Esophagus (tissue), 2 donors: ENCODE results near the gene RTP5. TPM values are rescaled to one million over a fixed set of nuclear protein-coding genes. Genes with fewer than 3 reads are reported as not detected.
A peak's percentile ranks its signal among the peaks of the same experiment; 100 is the strongest.

Source experiments
- H3K27ac ChIP-seq, 2 donors: one replicate each; pipeline ENCODE4 v1.5.1; 2013; ENCODE audit warnings: low read depth in 2 of 2, mild to moderate bottlenecking in 2 of 2, inconsistent platforms in 1 of 2, low read length in 1 of 2, moderate library complexity in 1 of 2
- H3K27me3 ChIP-seq, 2 donors: one replicate each; pipeline ENCODE4 v1.6.1; 2013; ENCODE audit warnings: low read length in 2 of 2, control low read depth in 1 of 2, mild to moderate bottlenecking in 1 of 2; ENCODE audit not compliant: insufficient read depth in 2 of 2, control insufficient read depth in 1 of 2
- H3K36me3 ChIP-seq, 2 donors: one replicate each; pipeline ENCODE4 v1.6.1; 2013; ENCODE audit warnings: low read length in 1 of 2; ENCODE audit not compliant: control insufficient read depth in 2 of 2, insufficient read depth in 2 of 2
- H3K4me1 ChIP-seq, 2 donors: one replicate each; pipeline ENCODE4 v1.6.1; 2013; ENCODE audit warnings: low read length in 1 of 2; ENCODE audit not compliant: control insufficient read depth in 2 of 2, insufficient read depth in 2 of 2
- H3K4me3 ChIP-seq, 2 donors: one replicate each; pipeline ENCODE4 v1.5.1; 2013; ENCODE audit warnings: low read length in 2 of 2, mild to moderate bottlenecking in 2 of 2, low read depth in 1 of 2, moderate library complexity in 1 of 2
- H3K9me3 ChIP-seq, 2 donors: one replicate each; pipeline ENCODE4 v1.6.1; 2013; ENCODE audit warnings: mild to moderate bottlenecking in 2 of 2, low read depth in 1 of 2, low read length in 1 of 2, moderate library complexity in 1 of 2; ENCODE audit not compliant: control insufficient read depth in 2 of 2, insufficient read depth in 1 of 2
- WGBS, 2 donors: extraction: QIAGEN DNeasy Blood & Tissue Kit; methylation state at CpG; one replicate each; pipeline ENCODE4 v1.1.7; 2013; 5-methylcytosine and 5-hydroxymethylcytosine counted together
- polyA plus RNA-seq, 2 donors: library from polyadenylated mRNA; stranded (reverse); fragments of 200-250 nt; gene quantifications; one replicate each; pipeline ENCODE4 v1.2.3, GENCODE V29; 2013
- donor health status: healthy with polysubstance abuse.
- donor health status: Bipolar disorder and iron deficiency.

Gene RTP5
- polyA plus RNA-seq, 2 donors, result 0.06 to 0.28 TPM

- 91 to 92% methylated on average over 24 to 26 of the region's 26 CpGs for WGBS, 2 donors
- Histone ChIP-seq H3K4me1 (no peaks in the 10 kb centered on the region), H3K27ac (no peak overlapping the region), H3K27me3 (no peaks in the 10 kb centered on the region), H3K9me3 (no peaks in the 10 kb centered on the region), H3K36me3 (no peaks in the 10 kb centered on the region), H3K4me3 (no peak overlapping the region)
Measured at GRCh38 chr2:241851325-241852115, 18.0 kb upstream of the RTP5 start.

GRCh38 chr2:241852116-241852980 lies 17.2 kb upstream of the RTP5 start:
- no peaks in the 10 kb centered on the region for H3K9me3 ChIP-seq
- 90 to 93% methylated on average over 39 of the region's 39 CpGs for WGBS, 2 donors
- no peaks in the 10 kb centered on the region for H3K4me1 ChIP-seq
- no peaks in the 10 kb centered on the region for H3K36me3 ChIP-seq
- H3K4me3 ChIP-seq, result no peak overlapping the region
- no peak overlapping the region for H3K27ac ChIP-seq
- H3K27me3 ChIP-seq, result no peaks in the 10 kb centered on the region

- H3K9me3 ChIP-seq, result no peaks in the 10 kb centered on the region
- WGBS, 2 donors, result 85 to 89% methylated on average over 8 to 10 of the region's 10 CpGs
- H3K27ac ChIP-seq, result no peak overlapping the region
- no peaks in the 10 kb centered on the region for H3K36me3 ChIP-seq
- H3K4me1 ChIP-seq, result no peaks in the 10 kb centered on the region
- H3K4me3 ChIP-seq, result no peak overlapping the region
- H3K27me3 ChIP-seq, result no peaks in the 10 kb centered on the region
Measured at GRCh38 chr2:241852981-241853631, 16.4 kb upstream of the RTP5 start.

GRCh38 chr2:241853651-241854341 lies 15.7 kb upstream of the RTP5 start:
- 80 to 81% methylated on average over 27 of the region's 27 CpGs for WGBS, 2 donors
- Histone ChIP-seq H3K4me1 (no peaks in the 10 kb centered on the region), H3K9me3 (no peaks in the 10 kb centered on the region), H3K4me3 (no peak overlapping the region), H3K36me3 (no peaks in the 10 kb centered on the region), H3K27ac (no peak overlapping the region), H3K27me3 (no peaks in the 10 kb centered on the region)

DNA sequence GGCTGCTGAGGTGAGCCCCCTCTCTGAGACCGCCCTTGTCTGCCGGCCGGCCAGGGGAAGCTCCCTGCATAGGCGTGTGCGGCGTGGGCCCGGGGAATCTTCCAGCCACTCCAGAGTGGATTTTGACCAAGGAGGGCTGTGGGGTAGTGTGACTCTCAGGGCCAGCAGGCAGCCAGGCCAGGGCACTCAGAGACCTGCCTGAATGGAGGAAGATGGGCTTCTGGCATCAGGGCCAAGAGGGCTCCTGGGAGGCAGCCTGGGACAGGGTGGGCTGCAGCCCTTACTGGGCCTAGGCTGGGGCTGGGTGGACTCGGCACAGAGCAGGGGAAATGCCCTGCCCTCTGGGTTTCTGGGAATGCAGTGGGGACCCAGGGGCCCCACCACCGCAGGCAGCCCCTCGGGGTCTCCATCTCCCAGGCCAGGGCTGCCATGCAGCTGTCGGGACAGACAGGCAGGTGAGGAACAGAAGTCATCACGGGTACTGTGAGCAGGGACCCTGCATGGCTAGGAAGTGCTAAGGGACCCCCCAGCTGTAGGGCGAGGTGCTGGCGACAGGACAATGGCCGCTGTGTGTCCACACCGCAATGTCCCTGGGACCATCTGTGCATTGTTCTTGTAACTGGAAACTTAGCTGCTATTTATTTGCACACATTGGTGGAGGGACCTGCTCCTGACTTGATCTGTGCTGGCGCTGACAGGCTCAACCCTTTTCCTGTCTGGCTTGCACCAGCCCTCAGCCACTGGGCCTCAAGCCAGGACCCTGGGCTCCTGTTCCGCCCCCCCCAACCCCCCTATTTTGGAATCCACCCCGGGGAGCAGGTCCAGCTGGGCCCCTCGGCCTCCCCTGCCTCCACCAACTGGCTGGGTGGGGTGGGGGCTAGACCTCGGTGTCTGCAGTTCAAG lies 14.9 kb upstream of the RTP5 start:
- no peak overlapping the region for H3K27ac ChIP-seq

DNA sequence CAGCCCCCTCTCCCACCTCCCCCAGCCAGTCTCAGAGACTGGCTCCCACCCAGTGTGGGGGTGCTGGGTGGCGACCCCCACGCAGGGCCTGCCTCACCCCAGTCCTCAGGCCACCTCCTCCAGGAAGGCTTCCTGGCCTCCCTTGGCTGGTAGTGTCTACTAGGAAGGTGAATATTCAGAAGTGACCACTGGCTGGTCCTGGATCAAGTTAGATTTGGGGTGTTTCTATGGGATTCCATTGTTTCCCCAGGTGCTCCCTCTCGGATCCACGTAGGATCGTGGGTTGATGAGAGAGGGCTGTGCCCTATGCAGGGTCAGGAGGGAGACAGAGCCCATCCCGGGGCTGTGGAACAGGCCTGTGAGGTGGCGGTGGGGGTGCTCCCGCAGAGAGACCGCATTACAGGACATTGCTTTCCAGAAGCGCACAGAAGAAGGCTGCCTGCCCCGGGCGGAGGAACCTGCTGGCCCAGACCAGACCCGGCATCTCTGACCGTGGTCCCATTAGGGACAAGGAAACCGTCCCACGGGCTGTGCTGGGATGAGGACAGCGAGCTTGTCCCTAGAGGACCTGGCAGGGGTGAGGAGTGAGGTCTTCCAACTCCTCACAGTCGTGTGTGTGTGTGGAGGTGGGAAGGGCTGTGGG lies 14.2 kb upstream of the RTP5 start:
- Histone ChIP-seq H3K36me3 (no peaks in the 10 kb centered on the region), H3K27ac (no peak overlapping the region), H3K9me3 (no peaks in the 10 kb centered on the region), H3K27me3 (no peaks in the 10 kb centered on the region), H3K4me1 (peaks cover 3 to 8% of the 10 kb centered on the region in 2 donors), H3K4me3 (no peak overlapping the region)
- 80% methylated on average over 18 of the region's 18 CpGs for WGBS, 2 donors

More for the DNA sequence above, 14.9 kb upstream of the RTP5 start:
- 60 to 63% methylated on average over 21 of the region's 21 CpGs for WGBS, 2 donors
- Histone ChIP-seq H3K4me1 (peaks cover 3 to 4% of the 10 kb centered on the region in 2 donors), H3K27me3 (no peaks in the 10 kb centered on the region), H3K4me3 (no peak overlapping the region), H3K36me3 (no peaks in the 10 kb centered on the region), H3K9me3 (no peaks in the 10 kb centered on the region)

GRCh38 chr2:241855888-241856422 lies 13.6 kb upstream of the RTP5 start:
- Histone ChIP-seq H3K4me1 (peaks cover 3 to 10% of the 10 kb centered on the region in 2 donors), H3K36me3 (no peaks in the 10 kb centered on the region), H3K4me3 (no peak overlapping the region), H3K27ac (no peak overlapping the region), H3K9me3 (no peaks in the 10 kb centered on the region), H3K27me3 (no peaks in the 10 kb centered on the region)
- WGBS, 2 donors, result 75 to 79% methylated on average over 20 of the region's 20 CpGs

- peak overlapping the region in 1 of 2 donors; percentile 14 for H3K4me3 ChIP-seq
- no peaks in the 10 kb centered on the region for H3K9me3 ChIP-seq
- H3K4me1 ChIP-seq, result peaks cover 3 to 10% of the 10 kb centered on the region in 2 donors
- H3K36me3 ChIP-seq, result no peaks in the 10 kb centered on the region
- 81 to 82% methylated on average over 26 to 27 of the region's 28 CpGs for WGBS, 2 donors
- no peak overlapping the region for H3K27ac ChIP-seq
- no peaks in the 10 kb centered on the region for H3K27me3 ChIP-seq
Measured at GRCh38 chr2:241857041-241857541, 12.4 kb upstream of the RTP5 start.
